Kidney (tissue), 14 donors: ENCODE measurements around the gene MEF2B. TPM values are rescaled to one million over a fixed set of nuclear protein-coding genes. Genes with fewer than 3 reads are reported as not detected.

Source experiments
- DNase-seq, 5 donors: peaks; one replicate each; pipeline ENCODE4 v3.0.0-alpha.2; 2013 to 2020
- FAIRE-seq: peaks from 2 replicates; lab custom pipeline; 2012; peaks lifted over from hg19 to GRCh38; lab: Jason Lieb, UNC
- H3K27ac ChIP-seq, 2 donors: one replicate each; pipeline ENCODE4 v1.7.0; 2013; ENCODE audit warnings: low read depth in 2 of 2, low read length in 2 of 2, inconsistent platforms in 1 of 2
- H3K27me3 ChIP-seq: one replicate; pipeline ENCODE4 v1.7.1; 2013; ENCODE audit warnings: low read length, inconsistent platforms; ENCODE audit not compliant: control insufficient read depth, insufficient read depth
- H3K36me3 ChIP-seq, 3 donors: one replicate each; pipeline versions ENCODE4 v1.7.0 to v1.7.1; 2013; ENCODE audit warnings: low read length in 3 of 3, control low read depth in 1 of 3, inconsistent platforms in 1 of 3; ENCODE audit not compliant: insufficient read depth in 3 of 3, control insufficient read depth in 2 of 3
- H3K4me1 ChIP-seq, 3 donors: one replicate each; pipeline versions ENCODE4 v1.7.0 to v1.7.1; 2013; ENCODE audit warnings: low read length in 3 of 3, inconsistent platforms in 1 of 3, low read depth in 1 of 3; ENCODE audit not compliant: control insufficient read depth in 2 of 3, insufficient read depth in 2 of 3
- H3K4me3 ChIP-seq, 3 donors: one replicate each; pipeline versions ENCODE4 v1.7.0 to v1.8.1; 2013; ENCODE audit warnings: low read length in 3 of 3, control low read depth in 1 of 3, inconsistent platforms in 1 of 3
- H3K9ac ChIP-seq, 3 donors: one replicate each; pipeline versions ENCODE4 v1.7.0 to v1.7.1; 2013; ENCODE audit warnings: low read length in 3 of 3, control low read depth in 1 of 3, inconsistent platforms in 1 of 3
- H3K9me3 ChIP-seq, 3 donors: one replicate each; pipeline versions ENCODE4 v1.7.0 to v1.7.1; 2013; ENCODE audit warnings: low read length in 3 of 3, control low read depth in 1 of 3, inconsistent platforms in 1 of 3; ENCODE audit not compliant: control insufficient read depth in 2 of 3, insufficient read depth in 1 of 3
- CTCF ChIP-seq: IDR thresholded peaks from 3 replicates; pipeline ENCODE4 v1.5.1; 2012; ENCODE audit warnings: mild to moderate bottlenecking, moderate library complexity, borderline replicate concordance; ENCODE audit not compliant: insufficient read depth; ENCODE audit errors: extremely low read depth
- intact Hi-C: fragments of 100-400 bp; cut with DNase I; formaldehyde crosslinking; loops from one replicate; pipeline ENCODE4 v1.11.1; 2022
- polyA plus RNA-seq: library from polyadenylated mRNA; stranded (reverse); fragments of 350-450 nt; fragmentation: Illumina TruSeq; extraction: RNeasy Lipid Tissue Mini Kit (QIAGEN cat#74804); gene quantifications from one replicate; pipeline ENCODE4 v1.2.3, GENCODE V29; 2014; ENCODE audit warnings: low read depth, low replicate concordance; ENCODE audit not compliant: insufficient read depth
- total RNA-seq: library from RNA; stranded (reverse); fragmentation: NEBNext Ultra II Directional; extraction: Animal tissue kit (Norgen Biotek cat#: 25700); gene quantifications from one replicate; pipeline ENCODE4 v1.2.1, GENCODE V29; 2021
- donor health status: control.
- donor health status: control.
- donor health status: control.
- donor health status: control.
- donor health status: control.
- donor health status: DM: yes; HTN: yes; CAD: no.
- donor health status: Normal renal cell carcinoma (clear cell type).

Gene MEF2B
- total and polyA plus RNA-seq, 2 donors from 2014 or later, result 0.47 to 3.4 TPM

GRCh38 chr19:19209372-19209771, 39.3 kb upstream of the MEF2B start:
- H3K36me3 ChIP-seq, result no peaks in the 10 kb centered on the region
- no peak overlapping the region for H3K9ac ChIP-seq
- H3K4me1 ChIP-seq, result no peaks in the 10 kb centered on the region
- H3K27me3 ChIP-seq, result peaks cover 14% of the 10 kb centered on the region
- no peaks in the 10 kb centered on the region for H3K9me3 ChIP-seq
- H3K4me3 ChIP-seq, result no peak overlapping the region
- no peak overlapping the region for H3K27ac ChIP-seq
- FAIRE-seq (no peak), DNase-seq (no peak)
- TF ChIP-seq CTCF, result no peak
- intact Hi-C loops, result no loop called here

- TF ChIP-seq CTCF, result no peak
- peaks cover 0 to 1% (median 0%) of the 10 kb centered on the region in 3 donors for H3K4me1 ChIP-seq
- H3K4me3 ChIP-seq, result no peak overlapping the region
- H3K9ac ChIP-seq, result no peak overlapping the region
- intact Hi-C loops, result no loop called here
- no peak for FAIRE-seq
- H3K9me3 ChIP-seq, result no peaks in the 10 kb centered on the region
- no peak for DNase-seq
- no peak overlapping the region for H3K27ac ChIP-seq
- peaks cover 10% of the 10 kb centered on the region for H3K27me3 ChIP-seq
- no peaks in the 10 kb centered on the region for H3K36me3 ChIP-seq
Measured at GRCh38 chr19:19207637-19208572, 37.8 kb upstream of the MEF2B start.

- no peak for TF ChIP-seq CTCF
- intact Hi-C loops, result no loop called here
Measured at GRCh38 chr19:19206938-19207337, 36.9 kb upstream of the MEF2B start.

More at GRCh38 chr19:19206938-19207337, 36.9 kb upstream of the MEF2B start:
- FAIRE-seq (no peak), DNase-seq (no peak)
- no peaks in the 10 kb centered on the region for H3K9me3 ChIP-seq
- no peaks in the 10 kb centered on the region for H3K36me3 ChIP-seq
- peaks cover 0 to 8% (median 0%) of the 10 kb centered on the region in 3 donors for H3K4me1 ChIP-seq
- no peak overlapping the region for H3K27ac ChIP-seq
- no peak overlapping the region for H3K4me3 ChIP-seq
- peaks cover 7% of the 10 kb centered on the region for H3K27me3 ChIP-seq
- no peak overlapping the region for H3K9ac ChIP-seq
